Lower leg skin (tissue), 4 donors: ENCODE results near the gene STS. TPM values are rescaled to one million over a fixed set of nuclear protein-coding genes. Genes with fewer than 3 reads are reported as not detected.

Source experiments
- DNase-seq, 2 donors: peaks; one replicate each; pipeline ENCODE4 v3.0.0-alpha.2; 2019; ENCODE audit warnings: low spot score in 2 of 2
- H3K4me3 ChIP-seq: fragments of 200-600 bp; sonication (generic); 2 replicates; pipeline ENCODE4 v1.5.1; 2017; ENCODE audit warnings: mild to moderate bottlenecking, low read depth; ENCODE audit not compliant: poor library complexity, severe bottlenecking
- POLR2A ChIP-seq, 2 donors: fragments of 450-650 bp; IDR thresholded peaks; one replicate each; pipeline ENCODE4 v1.6.1; 2016 to 2017; ENCODE audit warnings: antibody characterized with exemption in 2 of 2, mild to moderate bottlenecking in 1 of 2, moderate library complexity in 1 of 2
- WGBS, 2 donors: methylation state at CpG; one replicate each; pipeline ENCODE4 v1.1.5; 2018; 5-methylcytosine and 5-hydroxymethylcytosine counted together
- intact Hi-C: fragments of 100-400 bp; cut with DNase I; formaldehyde crosslinking; loops from one replicate; pipeline ENCODE4 v1.15.0; 2023; ENCODE audit warnings: low total_unique reads
- total RNA-seq, 4 donors: library from RNA; depleted of rRNA; stranded (reverse); fragments of >200 nt; gene quantifications; one replicate each; pipeline ENCODE4 v1.1.0, GENCODE V29; 2016
- TF ChIP-seq, protein P1 (sequence below), 3 donors: fragments of 450-650 bp; IDR thresholded peaks; one replicate each; pipeline ENCODE4 v1.5.1; 2016; ENCODE audit warnings: antibody characterized with exemption in 3 of 3, mild to moderate bottlenecking in 3 of 3, moderate library complexity in 2 of 3

Gene STS
- total RNA-seq, 4 donors from 2014 or later = 11.3 to 15.7 (median 12.8) TPM

DNA sequence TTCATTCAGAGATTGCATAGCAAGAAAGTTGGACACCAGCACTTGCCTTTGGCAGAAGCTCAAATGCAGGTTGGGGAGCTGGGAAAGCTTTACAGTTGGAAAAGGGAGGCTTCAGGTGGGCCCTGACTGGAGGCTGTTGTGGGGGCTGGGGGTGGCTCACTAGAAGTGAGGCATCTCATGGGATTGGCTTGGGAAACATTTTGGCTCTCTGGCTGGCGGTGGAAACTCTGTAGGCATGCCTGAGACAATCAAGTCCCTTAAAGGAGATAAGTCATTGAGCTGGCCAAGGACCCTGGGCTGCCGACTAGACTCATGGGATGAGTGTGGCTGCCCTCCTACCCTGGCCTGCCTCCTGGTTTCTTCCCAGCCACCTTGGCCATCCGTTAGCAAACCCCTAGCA is 31.4 kb upstream of the STS start:
- no peak for DNase-seq
- WGBS, 2 donors = 98 to 100% methylated on average over 1 to 3 of the region's 3 CpGs
- intact Hi-C loops = no loop called here

GRCh38 chrX:7117587-7117986 is 29.9 kb upstream of the STS start:
- intact Hi-C loops = no loop called here
- no peak for TF ChIP-seq POLR2A (IDR thresholded peaks at IDR 0.05)
- TF ChIP-seq, protein P1, sequence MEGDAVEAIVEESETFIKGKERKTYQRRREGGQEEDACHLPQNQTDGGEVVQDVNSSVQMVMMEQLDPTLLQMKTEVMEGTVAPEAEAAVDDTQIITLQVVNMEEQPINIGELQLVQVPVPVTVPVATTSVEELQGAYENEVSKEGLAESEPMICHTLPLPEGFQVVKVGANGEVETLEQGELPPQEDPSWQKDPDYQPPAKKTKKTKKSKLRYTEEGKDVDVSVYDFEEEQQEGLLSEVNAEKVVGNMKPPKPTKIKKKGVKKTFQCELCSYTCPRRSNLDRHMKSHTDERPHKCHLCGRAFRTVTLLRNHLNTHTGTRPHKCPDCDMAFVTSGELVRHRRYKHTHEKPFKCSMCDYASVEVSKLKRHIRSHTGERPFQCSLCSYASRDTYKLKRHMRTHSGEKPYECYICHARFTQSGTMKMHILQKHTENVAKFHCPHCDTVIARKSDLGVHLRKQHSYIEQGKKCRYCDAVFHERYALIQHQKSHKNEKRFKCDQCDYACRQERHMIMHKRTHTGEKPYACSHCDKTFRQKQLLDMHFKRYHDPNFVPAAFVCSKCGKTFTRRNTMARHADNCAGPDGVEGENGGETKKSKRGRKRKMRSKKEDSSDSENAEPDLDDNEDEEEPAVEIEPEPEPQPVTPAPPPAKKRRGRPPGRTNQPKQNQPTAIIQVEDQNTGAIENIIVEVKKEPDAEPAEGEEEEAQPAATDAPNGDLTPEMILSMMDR (IDR thresholded peaks at IDR 0.05) = no peak

More for the DNA sequence above, 31.4 kb upstream of the STS start:
- H3K4me3 ChIP-seq = no peak overlapping the region
- TF ChIP-seq, protein P1 (IDR thresholded peaks at IDR 0.05) = no peak
- no peak for TF ChIP-seq POLR2A (IDR thresholded peaks at IDR 0.05)

DNA sequence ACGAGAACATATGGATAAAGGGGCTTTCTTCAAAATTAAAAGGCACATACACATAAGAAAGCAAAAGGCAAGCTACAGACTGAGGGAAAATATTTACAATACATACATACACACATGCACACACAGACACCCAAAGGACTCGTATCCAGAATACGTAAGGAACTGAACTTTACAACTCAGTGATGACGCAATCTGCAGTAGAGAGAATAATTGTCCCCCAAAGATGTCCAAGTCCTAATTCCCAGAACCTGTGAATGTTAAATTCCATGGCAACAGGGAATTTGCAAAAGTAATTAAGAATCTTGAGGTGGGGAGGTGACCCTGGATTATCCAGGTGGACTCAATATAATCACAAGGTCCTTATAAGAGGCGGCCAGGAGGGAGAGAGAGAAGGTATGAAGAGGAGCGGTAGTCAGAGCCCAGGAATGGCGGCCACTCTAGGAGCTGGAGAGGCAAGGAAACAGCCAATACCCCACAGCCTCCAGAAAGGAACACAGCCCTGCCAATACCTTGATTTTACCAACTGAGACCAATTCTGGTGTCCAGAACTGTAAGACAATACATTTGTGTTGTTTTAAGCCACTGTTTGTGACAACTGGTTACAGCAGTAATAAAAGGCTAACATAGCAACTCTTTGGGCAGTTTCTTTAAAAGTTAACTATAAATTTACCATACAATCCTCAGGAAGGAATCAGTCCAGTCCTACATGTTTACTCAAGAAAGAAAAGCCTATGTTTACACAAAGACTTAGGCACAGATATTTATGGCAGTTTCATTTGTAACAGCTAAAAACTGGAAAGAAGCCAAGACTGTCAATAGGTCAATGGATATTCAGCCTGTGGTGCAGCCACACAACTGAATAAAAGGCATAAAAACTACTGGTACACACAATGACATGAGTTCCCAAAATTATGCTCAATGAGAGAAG is 27.3 kb upstream of the STS start:
- DNase-seq = no peak
- intact Hi-C loops = no loop called here
- 94 to 95% methylated on average over 7 of the region's 7 CpGs for WGBS, 2 donors
- no peak overlapping the region for H3K4me3 ChIP-seq
- no peak for TF ChIP-seq POLR2A (IDR thresholded peaks at IDR 0.05)
- TF ChIP-seq, protein P1 (IDR thresholded peaks at IDR 0.05) = no peak

More at GRCh38 chrX:7117587-7117986, 29.9 kb upstream of the STS start:
- 93 to 100% methylated on average over 2 to 3 of the region's 3 CpGs for whole genome bisulfite sequencing, 2 donors
- no peak overlapping the region for H3K4me3 ChIP-seq
- no peak for DNase-seq

DNA sequence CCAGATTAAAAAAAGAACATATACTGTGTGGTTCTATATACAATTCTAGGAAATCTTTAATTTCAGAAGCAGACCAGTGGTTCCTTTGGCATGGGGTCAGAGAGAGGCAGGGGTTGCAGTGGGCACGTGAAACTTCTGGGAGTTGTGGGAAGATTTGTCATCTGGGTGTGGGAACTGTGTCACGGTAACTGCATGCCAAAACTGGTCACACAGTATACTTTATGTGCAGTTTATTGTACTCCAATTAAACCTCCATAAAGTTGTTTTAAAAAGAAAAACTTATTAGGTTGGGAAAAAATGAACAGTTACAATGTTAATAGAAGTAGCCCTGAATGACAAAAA is 26.7 kb upstream of the STS start:
- intact Hi-C loops = no loop called here
- TF ChIP-seq, protein P1 (IDR thresholded peaks at IDR 0.05) = no peak
- no peak for TF ChIP-seq POLR2A (IDR thresholded peaks at IDR 0.05)
- 11 to 21% methylated on average over 2 of the region's 2 CpGs for WGBS, 2 donors
- H3K4me3 ChIP-seq = no peak overlapping the region
- DNase-seq = no peak

DNA sequence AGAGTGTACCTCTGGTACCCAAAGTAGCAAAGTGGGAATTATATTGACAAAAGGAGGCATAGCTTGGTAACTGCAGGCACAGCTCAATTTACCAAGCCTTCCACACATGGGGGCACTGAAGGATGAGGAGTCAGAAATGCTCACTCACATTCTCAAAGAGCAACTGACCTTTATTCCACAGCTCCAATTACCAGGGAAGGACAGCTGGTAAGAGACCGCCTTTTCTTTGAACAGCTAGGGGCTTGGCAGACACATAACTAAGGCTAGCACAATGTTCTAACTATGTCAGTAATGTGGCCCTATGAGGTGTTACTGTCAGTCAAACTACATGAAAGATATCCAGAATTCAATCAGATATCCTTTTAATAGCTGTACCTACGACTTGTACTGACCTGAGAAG is 20.5 kb upstream of the STS start:
- TF ChIP-seq POLR2A (IDR thresholded peaks at IDR 0.05) = no peak
- TF ChIP-seq, protein P1 (IDR thresholded peaks at IDR 0.05) = no peak
- H3K4me3 ChIP-seq = no peak overlapping the region
- WGBS, 2 donors = 81 to 87% methylated on average over 2 of the region's 2 CpGs
- no peak for DNase-seq
- intact Hi-C loops = no loop called here
